NCI-H1436 treated with DMSO at 0.1 percent for 48 hours (cell line): ENCODE data around the gene CARD14.
"Not testable (repeated sequence)": the region's sequence is repeated elsewhere in the genome, so short reads cannot be mapped to it uniquely, and the experiment has no call there.

Experiments used
- DNase-seq: peaks from one replicate; lab custom pipeline; 2025; lab: John Stamatoyannopoulos, UW

Gene CARD14

GRCh38 chr17:80227156-80227555 is 57.3 kb downstream of the CARD14 start:
- no peak for DNase-seq

GRCh38 chr17:80227666-80228065 is 57.8 kb downstream of the CARD14 start:
- DNase-seq, result no peak

- no peak for DNase-seq
These were observed 58.6 kb downstream of the CARD14 start for GRCh38 chr17:80228477-80228876.

GRCh38 chr17:80229011-80229410 is 59.2 kb downstream of the CARD14 start:
- DNase-seq, result no peak

GRCh38 chr17:80232438-80232837 is 62.6 kb downstream of the CARD14 start:
- no peak for DNase-seq

- no peak for DNase-seq
These were observed 63.4 kb downstream of the CARD14 start for GRCh38 chr17:80233202-80233601.

- DNase-seq, result no peak
These were observed 67.1 kb downstream of the CARD14 start for GRCh38 chr17:80236911-80237310.

GRCh38 chr17:80237386-80237785 is 67.6 kb downstream of the CARD14 start:
- no peak for DNase-seq

- DNase-seq, result no peak
These were observed 72.7 kb downstream of the CARD14 start for GRCh38 chr17:80242505-80242904.

- no peak for DNase-seq
These were observed 74.0 kb downstream of the CARD14 start for GRCh38 chr17:80243526-80244433.

GRCh38 chr17:80244448-80244847 is 74.6 kb downstream of the CARD14 start:
- DNase-seq, result not testable (repeated sequence)

- no peak for DNase-seq
These were observed 75.2 kb downstream of the CARD14 start for GRCh38 chr17:80244871-80245509.

GRCh38 chr17:80245566-80246265 is 75.9 kb downstream of the CARD14 start:
- DNase-seq, result no peak

- no peak for DNase-seq
These were observed 76.4 kb downstream of the CARD14 start for GRCh38 chr17:80246266-80246681.

- no peak for DNase-seq
These were observed 76.9 kb downstream of the CARD14 start for GRCh38 chr17:80246726-80247125.

GRCh38 chr17:80247561-80247960 is 77.7 kb downstream of the CARD14 start:
- no peak for DNase-seq

- no peak for DNase-seq
These were observed 78.4 kb downstream of the CARD14 start for GRCh38 chr17:80248001-80248893.

GRCh38 chr17:80248894-80249710 is 79.3 kb downstream of the CARD14 start:
- no peak for DNase-seq

- no peak for DNase-seq
These were observed 82.1 kb downstream of the CARD14 start for GRCh38 chr17:80251966-80252365.

- DNase-seq, result no peak
These were observed 83.0 kb downstream of the CARD14 start for GRCh38 chr17:80252871-80253270.
